Colonic mucosa (tissue), 4 donors: Measurements from ENCODE around the gene SPRN. TPM values are rescaled to one million over a fixed set of nuclear protein-coding genes. Genes with fewer than 3 reads are reported as not detected.

Source experiments
- DNase-seq: peaks from one replicate; pipeline ENCODE4 v3.0.0-alpha.2; 2020
- H3K27ac ChIP-seq: fragments of 200-600 bp; one replicate; pipeline ENCODE4 v1.8.0; 2021
- H3K27me3 ChIP-seq: fragments of 200-600 bp; one replicate; pipeline ENCODE4 v1.8.0; 2021
- H3K36me3 ChIP-seq: fragments of 200-600 bp; one replicate; pipeline ENCODE4 v1.8.0; 2021
- H3K4me1 ChIP-seq: fragments of 200-600 bp; one replicate; pipeline ENCODE4 v1.8.0; 2021; ENCODE audit warnings: mild to moderate bottlenecking
- H3K4me3 ChIP-seq: fragments of 200-600 bp; one replicate; pipeline ENCODE4 v1.8.0; 2021
- H3K9ac ChIP-seq, 2 donors: one replicate each; pipeline ENCODE4 v1.7.0; 2013; ENCODE audit warnings: control low read depth in 2 of 2, low read depth in 2 of 2, low read length in 2 of 2
- H3K9me3 ChIP-seq: fragments of 200-600 bp; one replicate; pipeline ENCODE4 v1.8.0; 2021
- intact Hi-C: fragments of 100-400 bp; cut with DNase I; formaldehyde crosslinking; loops from one replicate; pipeline ENCODE4 v1.14.1; 2022
- total RNA-seq, 2 donors: library from RNA; stranded (reverse); fragmentation: NEBNext Ultra II Directional in 1 of 2; extraction: Animal tissue kit (Norgen Biotek cat#: 25700) in 1 of 2; gene quantifications; one replicate each; pipeline ENCODE4 v1.2.1, GENCODE V29; 2021
- TF ChIP-seq, protein P1 (sequence below): fragments of 200-600 bp; IDR thresholded peaks from one replicate; pipeline ENCODE4 v1.8.0; 2022; ENCODE audit warnings: antibody characterized with exemption, mild to moderate bottlenecking
- donor health status: healthy.
- donor health status: DM: no; HTN: no; CAD: no.
- donor health status: DM: no; HTN: no; CAD: no.

Gene SPRN
- total RNA-seq, 2 donors from 2014 or later = not detected

DNA sequence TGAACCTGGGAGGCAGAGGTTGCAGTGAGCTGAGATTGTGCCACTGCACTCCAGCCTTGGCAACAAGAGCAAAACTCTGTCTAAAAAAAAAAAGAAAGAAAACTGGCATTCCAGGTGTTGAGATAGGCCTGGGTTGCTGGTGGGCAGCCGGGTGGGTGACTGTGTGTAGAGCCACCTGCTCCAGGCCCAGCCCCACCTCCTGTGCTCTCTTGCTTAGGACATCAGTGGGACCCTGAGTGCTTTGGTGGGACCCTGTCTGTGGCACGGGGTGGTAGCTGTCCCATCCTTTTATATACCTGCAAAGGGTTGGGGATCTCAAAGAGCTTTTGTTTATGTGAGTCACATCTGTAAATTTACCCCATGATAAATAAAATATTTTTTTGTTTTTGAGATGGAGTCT lies 39.2 kb downstream of the SPRN start:
- Histone ChIP-seq H3K4me3 (no peak overlapping the region), H3K9ac (no peak overlapping the region), H3K27me3 (no peaks in the 10 kb centered on the region), H3K4me1 (no peaks in the 10 kb centered on the region), H3K27ac (no peak overlapping the region), H3K36me3 (no peaks in the 10 kb centered on the region), H3K9me3 (no peaks in the 10 kb centered on the region)
- intact Hi-C loops = no loop called here
- TF ChIP-seq, protein P1, sequence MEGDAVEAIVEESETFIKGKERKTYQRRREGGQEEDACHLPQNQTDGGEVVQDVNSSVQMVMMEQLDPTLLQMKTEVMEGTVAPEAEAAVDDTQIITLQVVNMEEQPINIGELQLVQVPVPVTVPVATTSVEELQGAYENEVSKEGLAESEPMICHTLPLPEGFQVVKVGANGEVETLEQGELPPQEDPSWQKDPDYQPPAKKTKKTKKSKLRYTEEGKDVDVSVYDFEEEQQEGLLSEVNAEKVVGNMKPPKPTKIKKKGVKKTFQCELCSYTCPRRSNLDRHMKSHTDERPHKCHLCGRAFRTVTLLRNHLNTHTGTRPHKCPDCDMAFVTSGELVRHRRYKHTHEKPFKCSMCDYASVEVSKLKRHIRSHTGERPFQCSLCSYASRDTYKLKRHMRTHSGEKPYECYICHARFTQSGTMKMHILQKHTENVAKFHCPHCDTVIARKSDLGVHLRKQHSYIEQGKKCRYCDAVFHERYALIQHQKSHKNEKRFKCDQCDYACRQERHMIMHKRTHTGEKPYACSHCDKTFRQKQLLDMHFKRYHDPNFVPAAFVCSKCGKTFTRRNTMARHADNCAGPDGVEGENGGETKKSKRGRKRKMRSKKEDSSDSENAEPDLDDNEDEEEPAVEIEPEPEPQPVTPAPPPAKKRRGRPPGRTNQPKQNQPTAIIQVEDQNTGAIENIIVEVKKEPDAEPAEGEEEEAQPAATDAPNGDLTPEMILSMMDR = no peak
- DNase-seq = no peak

GRCh38 chr10:133384071-133384470 lies 40.4 kb downstream of the SPRN start:
- Histone ChIP-seq H3K9ac (no peak overlapping the region), H3K4me3 (no peak overlapping the region), H3K27ac (no peak overlapping the region), H3K9me3 (no peaks in the 10 kb centered on the region), H3K27me3 (no peaks in the 10 kb centered on the region), H3K4me1 (no peaks in the 10 kb centered on the region), H3K36me3 (no peaks in the 10 kb centered on the region)
- DNase-seq = no peak
- intact Hi-C loops = no loop called here
- TF ChIP-seq, protein P1 = no peak

GRCh38 chr10:133383551-133383950 lies 40.9 kb downstream of the SPRN start:
- intact Hi-C loops = no loop called here
- Histone ChIP-seq H3K4me3 (no peak overlapping the region), H3K9ac (no peak overlapping the region), H3K27me3 (no peaks in the 10 kb centered on the region), H3K27ac (no peak overlapping the region), H3K36me3 (no peaks in the 10 kb centered on the region), H3K9me3 (no peaks in the 10 kb centered on the region), H3K4me1 (no peaks in the 10 kb centered on the region)
- DNase-seq = no peak
- TF ChIP-seq, protein P1 = no peak

- H3K9me3 ChIP-seq = no peaks in the 10 kb centered on the region
- H3K4me1 ChIP-seq = peaks cover 5% of the 10 kb centered on the region
- H3K36me3 ChIP-seq = no peaks in the 10 kb centered on the region
- TF ChIP-seq, protein P1 = no peak
- DNase-seq = no peak
- H3K4me3 ChIP-seq = no peak overlapping the region
- intact Hi-C loops = no loop called here
- H3K27me3 ChIP-seq = no peaks in the 10 kb centered on the region
- H3K9ac ChIP-seq = no peak overlapping the region
- no peak overlapping the region for H3K27ac ChIP-seq
Observed at GRCh38 chr10:133381036-133381435, 43.4 kb downstream of the SPRN start.

GRCh38 chr10:133379801-133380666 lies 44.4 kb downstream of the SPRN start:
- no peak overlapping the region for H3K27ac ChIP-seq
- peak overlapping the region; percentile 55 to 79 for H3K9ac ChIP-seq
- H3K9me3 ChIP-seq = no peaks in the 10 kb centered on the region
- H3K4me1 ChIP-seq = peaks cover 5% of the 10 kb centered on the region
- no peak for DNase-seq
- H3K27me3 ChIP-seq = no peaks in the 10 kb centered on the region
- peak overlapping the region; percentile 90 for H3K4me3 ChIP-seq
- intact Hi-C loops = no loop called here
- no peaks in the 10 kb centered on the region for H3K36me3 ChIP-seq
- TF ChIP-seq, protein P1 = no peak
